ENCODE measurements around the gene SCN3B.
A peak's percentile ranks its signal among the peaks of the same experiment; 100 is the strongest.

SCN3B gene, protein sequence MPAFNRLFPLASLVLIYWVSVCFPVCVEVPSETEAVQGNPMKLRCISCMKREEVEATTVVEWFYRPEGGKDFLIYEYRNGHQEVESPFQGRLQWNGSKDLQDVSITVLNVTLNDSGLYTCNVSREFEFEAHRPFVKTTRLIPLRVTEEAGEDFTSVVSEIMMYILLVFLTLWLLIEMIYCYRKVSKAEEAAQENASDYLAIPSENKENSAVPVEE

DNA sequence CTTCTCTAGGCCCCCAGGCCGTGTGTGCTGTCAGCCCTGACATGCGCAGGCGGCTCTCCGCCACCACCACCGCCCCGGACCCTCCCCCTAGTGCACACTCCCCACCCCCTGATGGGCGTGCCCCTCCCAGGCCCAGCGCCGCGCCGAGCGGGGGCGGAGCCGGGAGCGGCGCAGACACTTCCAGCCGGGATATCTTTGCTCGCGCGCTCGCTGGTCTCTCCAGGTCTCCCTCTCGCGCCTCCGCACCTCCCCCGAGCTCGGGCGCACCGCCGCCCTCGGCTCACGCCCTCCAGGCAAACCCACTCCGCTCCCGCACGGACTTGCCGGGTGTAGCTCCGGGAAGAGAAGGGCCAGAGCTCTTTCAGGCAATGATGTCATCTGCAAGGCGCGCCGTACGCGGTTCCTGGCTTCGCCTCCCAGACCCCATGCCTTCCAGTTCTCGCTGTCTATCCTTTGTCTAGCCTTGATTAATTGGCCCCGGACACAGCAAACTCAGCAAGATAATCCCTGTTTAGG, at the start of gene SCN3B:
Gene SCN3B, minus strand, starts transcription at position 59 of the 516 bp plus-strand sequence. CDS start 823 bp downstream, outside the sequence.
- peaks cover 7% of the 10 kb centered on the region for H3K36me3 Mint-ChIP-seq
- H3K27ac Mint-ChIP-seq, result no peak within 1 kb of the TSS
- peak within 1 kb of the TSS; percentile 56 for H3K4me3 Mint-ChIP-seq
- H3K9me3 Mint-ChIP-seq, result peaks cover 20% of the 10 kb centered on the region
- peaks cover 18% of the 10 kb centered on the region for H3K4me1 Mint-ChIP-seq
- H3K27me3 Mint-ChIP-seq, result peaks cover 45% of the 10 kb centered on the region
- ATAC-seq, result peak; percentile 63

- H3K9me3 Mint-ChIP-seq, result no peaks in the 10 kb centered on the region
- H3K27ac Mint-ChIP-seq, result no peak overlapping the region
- peaks cover 21% of the 10 kb centered on the region for H3K27me3 Mint-ChIP-seq
- H3K4me1 Mint-ChIP-seq, result peaks cover 7% of the 10 kb centered on the region
- H3K36me3 Mint-ChIP-seq, result no peaks in the 10 kb centered on the region
- H3K4me3 Mint-ChIP-seq, result no peak overlapping the region
- no peak for ATAC-seq
These were observed 48.3 kb upstream of the SCN3B start for GRCh38 chr11:123702696-123703095.

DNA sequence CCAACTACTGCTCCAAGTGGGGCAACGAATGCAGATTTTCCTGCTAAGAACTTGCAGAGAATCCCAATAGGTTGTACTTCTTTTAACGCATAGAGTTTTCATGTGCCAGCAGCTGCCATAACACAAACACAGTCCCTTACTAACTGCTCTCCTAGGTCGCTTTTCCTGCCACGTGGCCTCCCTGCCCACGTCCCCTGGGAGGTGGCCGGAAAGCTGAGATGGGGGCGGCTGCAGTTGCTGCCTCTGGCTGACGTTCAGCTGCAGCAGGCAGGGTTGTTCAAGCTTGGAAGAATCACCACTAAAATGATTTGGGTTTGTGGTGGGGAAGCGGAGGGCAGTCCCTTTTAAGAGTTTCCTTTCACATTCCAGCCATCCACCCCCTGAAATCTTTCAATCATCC, 47.7 kb upstream of the SCN3B start:
- H3K27me3 Mint-ChIP-seq, result peaks cover 21% of the 10 kb centered on the region
- peaks cover 7% of the 10 kb centered on the region for H3K4me1 Mint-ChIP-seq
- no peaks in the 10 kb centered on the region for H3K36me3 Mint-ChIP-seq
- no peak for ATAC-seq
- H3K4me3 Mint-ChIP-seq, result no peak overlapping the region
- no peak overlapping the region for H3K27ac Mint-ChIP-seq
- H3K9me3 Mint-ChIP-seq, result no peaks in the 10 kb centered on the region

DNA sequence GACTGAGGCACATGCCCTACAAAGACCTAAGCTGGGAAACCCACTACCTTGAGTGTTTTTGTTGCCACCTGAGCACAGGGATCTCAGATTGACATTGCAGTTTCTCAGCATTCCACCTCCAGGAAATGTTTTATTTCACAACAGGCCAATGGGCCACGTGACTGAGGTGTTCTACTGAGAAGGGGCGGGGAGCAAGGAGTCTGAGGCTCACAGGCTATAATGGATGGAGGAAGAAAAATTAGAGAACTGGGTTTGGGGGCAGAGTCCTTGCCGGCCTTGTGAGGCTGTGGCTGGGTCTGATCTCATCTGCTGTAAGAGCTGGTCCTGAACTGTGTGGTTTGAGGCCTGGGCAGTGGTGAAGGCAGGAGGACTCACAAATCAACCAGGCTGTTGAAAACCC, 46.3 kb upstream of the SCN3B start:
- peaks cover 21% of the 10 kb centered on the region for H3K27me3 Mint-ChIP-seq
- no peaks in the 10 kb centered on the region for H3K9me3 Mint-ChIP-seq
- ATAC-seq, result no peak
- H3K27ac Mint-ChIP-seq, result no peak overlapping the region
- H3K4me3 Mint-ChIP-seq, result no peak overlapping the region
- H3K4me1 Mint-ChIP-seq, result peaks cover 7% of the 10 kb centered on the region
- H3K36me3 Mint-ChIP-seq, result no peaks in the 10 kb centered on the region

- no peak for ATAC-seq
- peaks cover 7% of the 10 kb centered on the region for H3K4me1 Mint-ChIP-seq
These were observed 44.2 kb upstream of the SCN3B start for GRCh38 chr11:123698546-123699127.

GRCh38 chr11:123696183-123696582, 41.8 kb upstream of the SCN3B start:
- Mint-ChIP-seq H3K4me3 (no peak overlapping the region), H3K27ac (no peak overlapping the region), H3K27me3 (no peaks in the 10 kb centered on the region), H3K9me3 (no peaks in the 10 kb centered on the region), H3K4me1 (no peaks in the 10 kb centered on the region), H3K36me3 (no peaks in the 10 kb centered on the region)
- ATAC-seq, result no peak

More at GRCh38 chr11:123698546-123699127, 44.2 kb upstream of the SCN3B start:
- Mint-ChIP-seq H3K36me3 (no peaks in the 10 kb centered on the region), H3K4me3 (no peak overlapping the region), H3K27me3 (peaks cover 16% of the 10 kb centered on the region), H3K27ac (no peak overlapping the region), H3K9me3 (no peaks in the 10 kb centered on the region)

- no peak for ATAC-seq
- no peaks in the 10 kb centered on the region for H3K27me3 Mint-ChIP-seq
These were observed 40.8 kb upstream of the SCN3B start for GRCh38 chr11:123695231-123695630.

DNA sequence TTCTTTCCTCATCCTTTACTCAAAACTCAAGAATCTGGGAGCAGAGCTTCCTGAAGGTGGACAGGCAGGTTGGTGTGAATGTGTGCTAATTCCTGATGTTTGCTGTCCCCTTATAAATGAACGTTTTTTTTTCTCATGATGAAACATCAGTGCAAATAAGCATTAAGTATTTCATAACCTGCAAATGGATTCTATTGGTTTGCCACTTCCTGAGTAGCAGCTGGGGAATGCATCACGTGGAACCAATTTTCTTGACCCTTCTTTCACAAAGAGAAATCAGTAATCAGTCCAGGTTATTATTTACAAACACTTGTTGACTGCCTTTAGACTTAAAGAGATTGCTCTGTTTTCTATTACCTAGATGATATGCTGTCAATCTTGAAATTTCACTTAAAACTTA, 40.1 kb upstream of the SCN3B start:
- H3K27ac Mint-ChIP-seq, result no peak overlapping the region

More at GRCh38 chr11:123695231-123695630, 40.8 kb upstream of the SCN3B start:
- no peaks in the 10 kb centered on the region for H3K4me1 Mint-ChIP-seq
- H3K9me3 Mint-ChIP-seq, result no peaks in the 10 kb centered on the region
- no peak overlapping the region for H3K27ac Mint-ChIP-seq
- no peaks in the 10 kb centered on the region for H3K36me3 Mint-ChIP-seq
- H3K4me3 Mint-ChIP-seq, result no peak overlapping the region

DNA sequence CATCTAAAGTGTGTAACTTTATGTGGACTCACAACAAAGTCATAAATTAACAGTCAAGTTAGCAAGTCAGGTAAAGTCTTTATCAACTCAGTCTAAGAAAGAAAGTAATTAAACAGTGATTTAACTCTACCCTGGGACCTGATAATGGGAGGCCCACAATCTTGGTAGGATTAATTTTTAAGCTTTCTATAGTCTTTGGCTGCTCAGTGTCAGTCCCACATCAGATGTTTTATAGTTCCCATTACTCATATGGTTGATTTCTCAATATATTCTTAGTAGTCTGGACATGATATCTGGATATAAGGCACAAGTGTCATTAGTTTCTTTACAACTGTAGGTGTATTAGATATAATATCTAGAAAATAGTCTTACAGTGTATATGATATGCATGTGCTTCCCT, 38.5 kb upstream of the SCN3B start:
- Mint-ChIP-seq H3K4me3 (no peak overlapping the region), H3K36me3 (no peaks in the 10 kb centered on the region), H3K9me3 (no peaks in the 10 kb centered on the region), H3K27ac (no peak overlapping the region), H3K27me3 (peaks cover 2% of the 10 kb centered on the region), H3K4me1 (no peaks in the 10 kb centered on the region)
- ATAC-seq, result no peak

More for the DNA sequence above, 40.1 kb upstream of the SCN3B start:
- H3K4me3 Mint-ChIP-seq, result no peak overlapping the region
- no peak for ATAC-seq
- H3K27me3 Mint-ChIP-seq, result no peaks in the 10 kb centered on the region
- H3K9me3 Mint-ChIP-seq, result no peaks in the 10 kb centered on the region
- no peaks in the 10 kb centered on the region for H3K4me1 Mint-ChIP-seq
- no peaks in the 10 kb centered on the region for H3K36me3 Mint-ChIP-seq

DNA sequence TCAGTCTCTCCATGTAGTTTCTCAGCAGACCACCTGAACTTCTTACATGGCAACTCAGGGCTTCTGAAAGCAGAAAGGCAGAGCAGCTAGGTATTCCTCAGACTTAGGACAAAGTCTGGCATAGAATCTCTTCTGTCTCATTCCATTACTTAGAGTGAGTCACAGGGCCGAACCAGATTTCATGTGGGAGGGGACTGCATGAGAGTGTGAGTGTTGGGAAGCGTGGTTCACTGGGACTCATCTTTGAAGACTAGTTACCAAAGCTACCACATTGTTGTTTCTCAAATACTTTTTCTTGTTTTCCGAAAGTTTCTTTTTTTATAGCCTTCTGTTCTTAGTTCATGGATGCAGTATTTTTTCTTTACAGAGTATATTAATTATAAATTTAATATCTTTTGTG, 36.1 kb upstream of the SCN3B start:
- peaks cover 10% of the 10 kb centered on the region for H3K27me3 Mint-ChIP-seq
- H3K27ac Mint-ChIP-seq, result no peak overlapping the region

GRCh38 chr11:123684601-123685000, 30.2 kb upstream of the SCN3B start:
- no peak for ATAC-seq

More for the DNA sequence above, 36.1 kb upstream of the SCN3B start:
- Mint-ChIP-seq H3K9me3 (no peaks in the 10 kb centered on the region), H3K4me3 (no peak overlapping the region), H3K4me1 (no peaks in the 10 kb centered on the region), H3K36me3 (no peaks in the 10 kb centered on the region)
- no peak for ATAC-seq

GRCh38 chr11:123683428-123684170, 29.2 kb upstream of the SCN3B start:
- H3K36me3 Mint-ChIP-seq, result no peaks in the 10 kb centered on the region
- no peaks in the 10 kb centered on the region for H3K4me1 Mint-ChIP-seq
- no peak overlapping the region for H3K4me3 Mint-ChIP-seq
- H3K27ac Mint-ChIP-seq, result no peak overlapping the region
- no peaks in the 10 kb centered on the region for H3K9me3 Mint-ChIP-seq
- peaks cover 22% of the 10 kb centered on the region for H3K27me3 Mint-ChIP-seq
- no peak for ATAC-seq

More at GRCh38 chr11:123684601-123685000, 30.2 kb upstream of the SCN3B start:
- peaks cover 22% of the 10 kb centered on the region for H3K27me3 Mint-ChIP-seq
- no peaks in the 10 kb centered on the region for H3K36me3 Mint-ChIP-seq
- H3K9me3 Mint-ChIP-seq, result no peaks in the 10 kb centered on the region
- no peak overlapping the region for H3K27ac Mint-ChIP-seq
- H3K4me3 Mint-ChIP-seq, result no peak overlapping the region
- no peaks in the 10 kb centered on the region for H3K4me1 Mint-ChIP-seq

DNA sequence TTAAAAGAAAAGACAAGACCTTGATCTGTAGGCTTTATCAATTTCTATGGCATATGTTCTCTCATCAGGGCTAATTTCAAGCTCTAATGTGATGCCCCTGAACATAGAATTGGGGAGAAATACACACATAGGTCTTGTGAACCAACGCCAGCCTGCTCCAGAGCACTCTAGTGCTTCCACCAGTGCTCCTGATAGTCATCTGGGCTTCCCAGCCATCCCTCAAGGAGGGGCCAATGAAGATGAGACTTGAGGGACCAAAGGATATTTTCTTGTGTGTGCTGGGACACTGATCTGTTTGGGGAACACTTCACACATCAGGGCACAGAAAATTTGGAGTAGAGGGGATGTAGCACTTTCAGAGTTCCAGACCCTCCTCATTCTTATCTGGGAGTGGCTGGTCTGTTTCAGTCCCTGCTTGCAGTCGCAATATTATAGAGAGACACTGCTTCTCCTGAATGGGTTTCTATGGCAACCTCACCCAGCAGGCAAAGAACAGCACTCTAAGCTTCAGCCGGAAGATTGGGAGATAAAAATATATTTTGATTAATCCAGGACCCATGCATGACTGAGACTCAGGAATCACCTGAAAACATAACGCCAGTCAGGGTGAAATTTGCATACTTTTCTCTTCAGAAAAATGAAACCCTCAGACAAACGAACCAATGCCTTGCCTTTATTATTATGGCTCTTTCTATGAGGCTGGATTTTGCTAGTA, 28.4 kb upstream of the SCN3B start:
- Mint-ChIP-seq H3K27me3 (peaks cover 18% of the 10 kb centered on the region), H3K4me3 (no peak overlapping the region), H3K9me3 (no peaks in the 10 kb centered on the region), H3K27ac (no peak overlapping the region), H3K4me1 (no peaks in the 10 kb centered on the region), H3K36me3 (no peaks in the 10 kb centered on the region)
- no peak for ATAC-seq

- ATAC-seq, result no peak
- Mint-ChIP-seq H3K4me1 (no peaks in the 10 kb centered on the region), H3K36me3 (no peaks in the 10 kb centered on the region), H3K4me3 (no peak overlapping the region), H3K9me3 (no peaks in the 10 kb centered on the region), H3K27me3 (peaks cover 19% of the 10 kb centered on the region), H3K27ac (no peak overlapping the region)
These were observed 26.6 kb upstream of the SCN3B start for GRCh38 chr11:123681030-123681429.

- H3K36me3 Mint-ChIP-seq, result no peaks in the 10 kb centered on the region
- H3K27me3 Mint-ChIP-seq, result peaks cover 39% of the 10 kb centered on the region
- no peaks in the 10 kb centered on the region for H3K9me3 Mint-ChIP-seq
- no peak overlapping the region for H3K4me3 Mint-ChIP-seq
- ATAC-seq, result no peak
- H3K4me1 Mint-ChIP-seq, result no peaks in the 10 kb centered on the region
- no peak overlapping the region for H3K27ac Mint-ChIP-seq
These were observed 23.8 kb upstream of the SCN3B start for GRCh38 chr11:123678246-123678645.
